Osteoblast (primary cell): Measurements from ENCODE around the gene NDUFAF3. TPM values are rescaled to one million over a fixed set of nuclear protein-coding genes. Genes with fewer than 3 reads are reported as not detected.

Experiments
- DNase-seq: peaks from one replicate; pipeline ENCODE4 v3.0.0; 2011; ENCODE audit warnings: low spot score, mixed read lengths; ENCODE audit not compliant: insufficient read length; ENCODE audit errors: missing footprints
- H2AFZ ChIP-seq: 2 replicates; pipeline ENCODE4 v1.6.0; 2011; ENCODE audit warnings: mild to moderate bottlenecking, low read length
- H3K27ac ChIP-seq: 2 replicates; pipeline ENCODE4 v1.5.1; 2011; ENCODE audit warnings: mild to moderate bottlenecking, low read depth, low read length, moderate library complexity
- H3K27me3 ChIP-seq: 2 replicates; pipeline ENCODE4 v1.6.0; 2012; ENCODE audit warnings: mild to moderate bottlenecking, control low read depth, inconsistent platforms, low read length, moderate library complexity; ENCODE audit not compliant: insufficient read depth
- H3K36me3 ChIP-seq: 2 replicates; pipeline ENCODE4 v1.5.1; 2011; ENCODE audit warnings: mild to moderate bottlenecking, low read length, control low read depth, moderate library complexity; ENCODE audit not compliant: insufficient read depth
- H3K4me1 ChIP-seq: 2 replicates; pipeline ENCODE4 v1.5.1; 2011; ENCODE audit warnings: mild to moderate bottlenecking, low read length, control low read depth, moderate library complexity; ENCODE audit not compliant: insufficient read depth
- H3K4me2 ChIP-seq: 2 replicates; pipeline ENCODE4 v1.6.0; 2011; ENCODE audit warnings: mild to moderate bottlenecking, low read length; ENCODE audit not compliant: insufficient read depth
- H3K4me3 ChIP-seq: fragments of 200-600 bp; sonication (generic); 3 replicates; pipeline ENCODE4 v1.5.1; 2012; ENCODE audit warnings: mild to moderate bottlenecking, low read length, inconsistent platforms; ENCODE audit not compliant: insufficient read depth
- H3K79me2 ChIP-seq: 2 replicates; pipeline ENCODE4 v1.6.0; 2012; ENCODE audit warnings: mild to moderate bottlenecking, low read length, control low read depth, inconsistent platforms; ENCODE audit not compliant: insufficient read depth
- H3K9me3 ChIP-seq: 2 replicates; pipeline ENCODE4 v1.5.1; 2011; ENCODE audit warnings: low read depth, low read length, control low read depth
- H4K20me1 ChIP-seq: 2 replicates; pipeline ENCODE4 v1.6.0; 2012; ENCODE audit warnings: mild to moderate bottlenecking, low read length, control low read depth; ENCODE audit not compliant: insufficient read depth
- CTCF ChIP-seq: IDR thresholded peaks from 2 replicates; pipeline ENCODE4 v1.5.1; 2011; ENCODE audit warnings: mild to moderate bottlenecking, low read depth, low read length, moderate library complexity; ENCODE audit errors: extremely low read depth
- total RNA-seq: library from RNA; depleted of rRNA; stranded (reverse); fragments of >200 nt; gene quantifications from 2 replicates; pipeline ENCODE4 v1.2.3, GENCODE V29; 2012

Gene NDUFAF3
- total RNA-seq, 1 donor: 43.4 TPM

- Histone ChIP-seq H3K36me3 (peaks cover 66% of the 10 kb centered on the region), H3K4me3 (no peak overlapping the region), H3K79me2 (peaks cover 23% of the 10 kb centered on the region), H3K4me1 (peaks cover 26% of the 10 kb centered on the region), H4K20me1 (peaks cover 10% of the 10 kb centered on the region), H3K9me3 (no peaks in the 10 kb centered on the region), H3K4me2 (no peak overlapping the region), H2AFZ (no peak overlapping the region), H3K27me3 (no peaks in the 10 kb centered on the region), H3K27ac (peak overlapping the region; percentile 13)
- DNase-seq: no peak
- TF ChIP-seq CTCF: no peak
These were observed 10.9 kb downstream of the NDUFAF3 start for GRCh38 chr3:49032646-49033304.

- Histone ChIP-seq H3K36me3 (peaks cover 76% of the 10 kb centered on the region), H3K4me2 (no peak overlapping the region), H3K4me1 (peaks cover 10% of the 10 kb centered on the region), H3K27me3 (no peaks in the 10 kb centered on the region), H2AFZ (no peak overlapping the region), H4K20me1 (peaks cover 3% of the 10 kb centered on the region), H3K9me3 (no peaks in the 10 kb centered on the region), H3K79me2 (peaks cover 8% of the 10 kb centered on the region), H3K4me3 (no peak overlapping the region), H3K27ac (no peak overlapping the region)
- no peak for DNase-seq
- TF ChIP-seq CTCF: no peak
These were observed 12.7 kb downstream of the NDUFAF3 start for GRCh38 chr3:49034650-49035049.

GRCh38 chr3:49035281-49035680 lies 13.4 kb downstream of the NDUFAF3 start:
- DNase-seq: no peak
- Histone ChIP-seq H3K4me3 (no peak overlapping the region), H3K27me3 (no peaks in the 10 kb centered on the region), H3K4me1 (peaks cover 9% of the 10 kb centered on the region), H3K27ac (no peak overlapping the region), H3K36me3 (peaks cover 71% of the 10 kb centered on the region), H3K9me3 (no peaks in the 10 kb centered on the region), H3K79me2 (peaks cover 8% of the 10 kb centered on the region), H4K20me1 (peaks cover 5% of the 10 kb centered on the region), H2AFZ (no peak overlapping the region), H3K4me2 (no peak overlapping the region)
- TF ChIP-seq CTCF: no peak

- TF ChIP-seq CTCF: no peak
- no peaks in the 10 kb centered on the region for H3K27me3 ChIP-seq
- peaks cover 44% of the 10 kb centered on the region for H3K79me2 ChIP-seq
- no peaks in the 10 kb centered on the region for H3K9me3 ChIP-seq
- H3K4me2 ChIP-seq: no peak overlapping the region
- H2AFZ ChIP-seq: no peak overlapping the region
- H3K27ac ChIP-seq: no peak overlapping the region
- H3K4me1 ChIP-seq: no peaks in the 10 kb centered on the region
- peaks cover 52% of the 10 kb centered on the region for H3K36me3 ChIP-seq
- no peak for DNase-seq
- H3K4me3 ChIP-seq: no peak overlapping the region
- peaks cover 24% of the 10 kb centered on the region for H4K20me1 ChIP-seq
These were observed 31.6 kb downstream of the NDUFAF3 start for GRCh38 chr3:49053543-49053942.
